ENCODE data around the gene HOXA4.

GRCh38 chr7:27116031-27116961, 14.3 kb downstream of the HOXA4 start:
- TF ChIP-seq REST (IDR thresholded peaks at IDR 0.05; ENCODE audit: unreplicated experiment) (no peak), CTCF (conservative IDR thresholded peaks at IDR 0.05; ENCODE audit: low read depth in 2 of 2) (no peak), POLR2AphosphoS5 (IDR thresholded peaks at IDR 0.05; ENCODE audit: low read depth) (no peak)

All from GM23338 (cell line).